CD4-positive, alpha-beta T cell treated with Interleukin-4 for 4 hours (primary cell): ENCODE results near the gene ENOX1.

Experiments
- DNase-seq: peaks from one replicate; pipeline ENCODE4 v3.0.0-alpha.2; 2020

The ENOX1 gene

DNA sequence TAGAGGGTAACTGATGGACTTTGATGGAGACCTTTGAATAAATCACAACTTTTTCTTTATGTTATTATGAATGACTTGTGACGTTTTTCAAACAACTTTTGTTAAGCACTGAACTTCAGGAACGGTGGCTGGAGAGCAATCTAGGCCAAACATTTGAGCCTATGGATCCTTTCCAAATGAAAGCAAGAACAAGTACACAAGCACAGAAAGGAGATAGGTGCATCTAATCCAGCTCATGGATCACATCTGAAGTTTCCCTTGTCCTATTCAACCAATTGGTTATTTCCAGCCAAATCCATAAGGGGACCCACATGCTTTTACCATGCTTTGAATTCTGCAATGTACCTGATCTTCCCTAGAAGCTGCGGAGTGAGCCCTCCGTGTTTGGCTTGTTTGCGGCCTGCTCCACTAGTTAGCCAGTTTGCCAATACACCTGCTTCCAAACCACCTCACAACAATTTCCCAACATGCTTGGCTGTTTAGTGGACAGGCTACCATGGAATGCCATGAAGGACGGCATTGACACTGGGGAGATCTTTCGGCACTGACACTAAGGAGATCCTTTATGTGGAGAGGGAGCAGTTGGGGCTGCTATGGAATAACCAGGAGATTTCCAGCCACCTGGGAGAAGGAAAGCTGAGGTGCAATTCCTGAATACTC is 447.5 kb downstream of the ENOX1 start:
- DNase-seq, result no peak

DNA sequence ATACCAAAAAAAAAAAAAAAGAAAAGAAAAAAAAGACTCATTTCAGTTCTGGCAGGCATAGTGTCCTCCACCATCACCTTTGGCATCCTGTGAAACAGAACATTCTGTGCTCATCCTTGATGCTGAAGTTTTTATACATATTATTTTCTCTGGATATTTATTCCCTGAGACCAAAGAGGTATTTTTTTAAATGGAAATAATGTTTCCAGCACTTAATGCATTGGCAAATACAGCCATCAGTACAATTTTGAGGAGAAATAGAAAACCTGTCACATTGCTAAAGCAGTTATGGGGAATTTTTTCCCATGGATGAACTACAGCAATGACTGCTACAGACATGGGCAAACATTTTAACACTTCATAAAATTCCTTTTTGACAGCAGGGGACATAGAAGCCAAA is 451.0 kb downstream of the ENOX1 start:
- no peak for DNase-seq

DNA sequence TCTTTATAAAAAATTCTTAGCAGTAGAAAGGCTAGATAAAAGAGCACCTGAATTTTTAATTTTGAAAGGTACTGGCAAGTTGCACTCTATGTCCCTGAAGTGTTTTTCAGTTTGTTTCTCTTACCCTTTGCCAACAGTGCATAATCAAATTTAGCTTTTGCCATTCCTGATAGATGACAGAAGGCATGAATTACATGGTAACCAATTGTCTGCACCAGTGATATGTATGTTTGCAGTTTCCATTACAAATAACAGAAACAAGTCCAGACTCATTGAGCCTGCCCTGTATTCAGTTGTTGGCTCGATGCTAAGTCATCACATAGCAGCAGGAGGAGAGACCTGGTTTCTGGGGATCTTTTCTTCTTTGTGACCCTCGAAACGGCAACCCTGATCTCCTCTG is 453.6 kb downstream of the ENOX1 start:
- no peak for DNase-seq

DNA sequence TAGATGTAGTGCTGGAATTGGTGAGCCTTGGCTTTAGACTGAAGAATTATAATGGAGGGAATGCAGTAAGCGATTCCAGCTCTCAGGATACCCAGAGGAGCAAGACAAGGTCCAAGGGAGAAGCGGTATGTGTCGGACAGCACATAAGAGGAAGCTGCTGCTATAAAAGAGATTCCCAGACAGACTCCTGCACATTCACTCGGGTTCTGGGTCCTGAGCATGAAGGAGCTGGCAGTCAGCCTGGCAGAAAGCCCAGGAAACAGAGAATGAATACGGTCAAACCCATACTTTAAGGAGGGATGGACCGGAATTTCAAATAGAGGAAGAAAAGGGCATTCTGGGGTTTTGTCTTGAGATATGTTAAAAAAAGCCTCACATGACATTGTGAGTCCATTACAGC is 455.1 kb downstream of the ENOX1 start:
- no peak for DNase-seq

DNA sequence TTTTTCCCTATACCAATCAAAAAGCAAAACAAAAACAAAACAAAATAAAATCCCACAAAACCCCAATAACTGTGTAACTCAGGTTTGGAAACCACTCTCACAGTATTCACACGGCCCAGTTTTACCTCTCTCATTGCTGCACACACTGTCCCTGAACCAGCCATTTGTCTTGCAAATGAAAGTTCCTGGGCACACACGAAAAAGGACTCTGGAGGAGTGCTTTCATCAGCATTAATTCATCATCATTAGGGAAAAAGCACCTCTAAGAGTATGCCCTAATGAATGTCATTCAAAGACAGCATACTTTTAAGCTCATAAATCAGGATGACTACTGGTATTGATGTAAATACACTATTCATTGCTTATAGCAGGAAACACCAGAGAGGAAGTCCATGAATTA is 457.1 kb downstream of the ENOX1 start:
- DNase-seq, result no peak

DNA sequence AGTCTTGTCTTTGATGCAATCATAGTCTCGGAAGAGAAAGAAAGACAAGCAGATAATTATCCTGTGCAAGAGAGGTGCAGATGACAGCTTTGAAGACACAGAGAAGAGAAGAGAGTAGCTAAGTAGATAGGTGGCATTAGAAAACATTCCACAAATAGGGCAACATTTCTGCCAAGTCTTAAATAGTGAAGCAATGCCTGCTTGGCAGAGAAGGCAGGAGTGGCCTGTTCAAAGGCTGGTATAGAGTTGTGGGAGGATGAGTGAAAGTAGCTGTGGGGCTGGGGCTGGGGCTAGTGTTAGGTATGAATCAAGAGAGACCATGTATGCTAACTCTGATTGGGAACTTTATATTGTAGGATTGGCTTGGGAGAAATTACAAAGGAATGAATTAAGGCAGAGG is 457.9 kb downstream of the ENOX1 start:
- no peak for DNase-seq

DNA sequence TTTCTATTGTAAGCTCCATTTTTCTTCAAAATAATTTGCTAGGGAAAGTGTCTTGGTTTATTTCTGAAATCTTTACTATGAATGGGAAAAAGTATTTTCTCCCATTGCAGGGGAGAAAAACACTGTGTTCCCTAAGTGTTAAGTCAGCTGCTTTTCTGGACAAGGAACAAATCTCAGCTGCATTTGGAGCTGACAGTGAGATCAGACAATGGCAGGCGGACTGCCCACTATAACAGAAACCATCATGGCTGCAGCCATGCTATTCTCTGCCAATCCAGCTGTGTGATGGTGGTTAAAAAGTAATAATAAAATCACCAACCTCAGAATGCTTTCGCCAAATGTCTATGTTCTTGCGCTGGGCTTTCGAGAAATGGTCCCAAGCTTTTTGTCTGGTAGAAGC is 460.7 kb downstream of the ENOX1 start:
- DNase-seq, result no peak

DNA sequence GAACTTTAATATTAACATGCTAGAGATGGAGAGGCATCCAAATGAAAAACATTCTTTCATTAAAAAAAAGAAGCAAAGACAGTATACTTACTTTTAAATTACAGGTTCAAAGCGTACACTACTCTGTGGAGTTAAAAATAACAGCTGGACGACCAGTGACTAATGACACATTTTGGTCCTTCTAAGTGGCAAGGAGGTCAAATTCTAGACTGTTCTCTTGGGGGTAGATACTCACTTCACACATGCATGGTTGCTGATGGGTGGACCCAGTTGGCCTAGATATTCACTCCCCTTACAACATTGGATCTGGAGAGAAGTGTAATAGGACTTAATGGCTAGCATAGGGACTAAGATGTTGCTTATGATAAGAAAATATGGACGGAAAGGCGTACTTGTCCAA is 461.1 kb downstream of the ENOX1 start:
- no peak for DNase-seq

DNA sequence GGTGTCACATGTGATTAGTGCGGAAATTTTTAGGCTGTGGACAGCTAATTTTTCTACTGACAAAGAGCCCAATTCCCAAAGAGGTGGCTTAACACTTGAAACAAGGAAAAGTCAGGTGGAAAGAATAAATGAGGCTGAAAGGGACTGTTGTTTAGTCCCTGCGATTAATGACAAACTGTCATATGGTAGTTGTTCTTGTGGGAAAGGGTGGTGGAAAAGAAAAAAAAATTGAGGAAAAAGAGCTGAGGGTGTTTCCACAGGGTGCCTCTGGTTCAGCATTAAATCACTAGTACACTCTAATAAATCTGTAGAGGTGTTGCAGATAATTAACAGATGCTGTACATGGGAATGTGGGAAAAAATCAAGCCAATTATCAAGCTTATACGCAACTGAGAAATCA is 462.6 kb downstream of the ENOX1 start:
- DNase-seq, result no peak

DNA sequence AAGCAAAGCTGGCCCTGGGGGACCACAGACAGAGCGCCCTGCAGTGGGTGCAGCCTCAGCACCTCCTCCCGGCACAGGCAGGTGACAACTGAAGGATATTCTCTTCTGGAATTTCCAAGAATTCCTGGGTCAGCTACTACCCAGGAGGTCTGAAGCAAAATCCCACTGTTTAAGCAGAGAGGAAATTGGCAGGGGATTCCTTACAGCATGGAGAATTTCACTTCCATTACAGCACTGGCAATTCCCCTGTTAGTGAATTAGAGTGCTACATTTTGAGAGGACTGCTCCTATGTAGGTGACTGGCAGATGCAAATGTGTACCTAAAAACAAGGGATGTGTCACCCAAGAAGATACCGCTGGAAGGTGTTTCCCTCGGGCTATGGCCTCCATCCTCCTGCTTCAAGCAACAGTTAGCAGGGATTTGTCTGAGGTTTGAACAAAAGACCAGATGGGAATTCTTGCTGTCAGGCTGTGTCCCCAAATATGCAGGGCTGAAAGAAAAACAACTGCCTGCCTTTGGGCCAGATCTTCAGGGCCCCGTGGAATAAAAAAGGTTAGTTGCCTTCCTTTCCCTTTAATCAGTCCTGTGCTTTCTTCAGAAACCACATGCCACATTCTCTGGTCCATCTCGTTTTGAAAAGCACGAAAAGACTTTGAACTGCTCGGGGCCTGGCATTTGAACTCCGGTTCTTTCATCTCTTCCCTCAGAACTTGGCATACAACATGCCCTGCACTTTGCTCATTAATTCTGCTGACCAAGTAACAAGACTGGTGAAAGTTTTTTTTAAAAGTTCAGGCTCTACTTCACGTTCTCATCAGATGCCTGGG is 466.9 kb downstream of the ENOX1 start:
- DNase-seq, result no peak

DNA sequence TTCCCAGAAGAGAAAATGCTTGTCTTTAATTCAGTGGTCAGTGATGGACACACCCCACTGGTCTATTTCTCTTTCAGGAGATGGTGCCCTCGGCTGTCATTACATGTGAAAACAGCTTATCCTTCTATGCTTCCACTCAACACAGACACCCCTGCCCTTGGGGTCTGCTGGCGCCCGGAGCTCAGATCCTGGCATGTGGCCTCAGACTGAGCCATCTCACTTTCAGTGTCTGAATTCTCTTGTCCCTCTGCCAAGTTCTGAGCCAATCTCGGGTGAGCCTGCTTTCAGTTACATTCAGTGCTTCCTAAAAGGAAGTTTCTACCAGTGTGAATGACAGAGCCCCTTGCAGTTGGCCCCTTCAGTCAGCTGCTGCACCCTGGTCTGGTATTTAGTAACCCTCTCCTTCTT is 469.8 kb downstream of the ENOX1 start:
- no peak for DNase-seq

DNA sequence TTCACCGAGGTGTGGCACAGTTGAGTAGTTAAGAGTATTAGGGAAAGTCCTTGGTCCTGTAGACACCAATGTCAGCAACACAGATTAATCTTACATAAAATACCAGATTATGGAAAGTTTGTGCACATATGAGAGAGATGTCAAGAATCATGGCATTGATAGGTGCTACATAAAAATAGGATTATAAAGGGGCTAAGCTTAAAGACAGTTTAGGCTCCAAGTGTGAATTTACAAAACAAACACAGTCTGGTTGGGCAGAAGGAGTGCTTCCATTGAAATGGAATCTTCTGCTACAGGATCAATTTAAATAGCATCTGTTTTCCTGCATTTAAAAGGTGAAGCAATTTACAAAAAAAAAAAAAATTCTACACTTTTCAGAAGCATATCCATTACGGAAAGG is 470.5 kb downstream of the ENOX1 start:
- no peak for DNase-seq

DNA sequence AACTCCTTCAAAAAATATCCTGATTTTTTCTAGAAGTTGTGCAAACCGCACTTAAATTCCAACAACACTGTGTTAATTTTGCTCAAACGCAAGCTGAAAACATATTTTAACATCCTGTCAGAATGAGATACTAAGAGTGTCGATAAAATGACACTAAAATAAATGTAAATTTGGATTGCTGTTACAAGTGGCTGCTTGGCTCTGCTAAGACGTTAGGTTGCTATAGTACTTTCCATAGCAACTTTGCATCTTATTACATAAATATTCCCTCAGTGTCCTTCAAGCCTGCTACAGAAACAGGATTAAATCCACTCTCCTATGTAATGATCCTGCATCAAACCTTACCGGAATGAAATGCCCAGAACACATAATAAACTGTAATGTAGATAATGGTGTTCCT is 471.2 kb downstream of the ENOX1 start:
- DNase-seq, result no peak

DNA sequence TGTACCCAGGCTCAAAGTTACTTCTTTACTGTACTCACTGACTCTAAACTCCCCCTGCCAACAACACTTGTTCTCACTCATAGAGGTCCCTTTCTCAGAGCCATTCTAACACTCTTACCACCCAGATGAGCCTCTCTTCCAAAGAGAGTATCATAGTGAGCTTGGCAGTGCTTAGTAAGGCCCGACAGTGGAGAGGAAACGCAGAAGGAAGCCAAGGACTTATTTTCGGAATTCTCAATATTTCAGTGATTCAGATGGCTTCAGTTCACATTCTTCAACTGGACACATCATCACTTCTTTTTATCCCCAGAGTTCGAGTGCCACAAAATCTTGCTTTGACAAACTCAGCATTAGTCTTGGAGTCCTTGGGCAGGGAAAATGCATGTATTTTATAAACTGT is 477.5 kb downstream of the ENOX1 start:
- DNase-seq, result no peak

DNA sequence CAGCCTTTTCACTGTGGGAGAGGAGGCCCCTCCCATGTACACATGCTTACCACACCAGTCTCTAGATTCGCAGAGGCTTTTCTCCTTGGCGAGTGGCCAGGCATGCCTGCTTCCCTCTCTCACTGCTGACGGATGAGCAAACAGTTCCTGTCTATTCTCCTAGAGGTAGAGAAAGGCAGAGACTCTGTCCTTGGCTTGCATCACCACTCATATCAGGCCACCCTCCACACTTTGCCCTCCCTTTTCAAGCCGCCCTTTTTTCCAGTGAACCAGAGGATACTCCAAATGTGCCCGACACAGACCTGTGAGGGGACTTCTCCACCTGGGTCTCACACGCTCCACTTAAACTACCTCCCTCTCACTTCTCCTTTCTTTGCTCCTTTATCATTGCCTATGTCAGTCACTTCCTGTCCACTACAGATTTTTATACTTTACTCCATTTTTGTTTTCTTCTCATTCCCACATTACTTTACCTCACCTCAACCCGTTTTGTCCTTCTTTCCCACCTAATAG is 478.8 kb downstream of the ENOX1 start:
- DNase-seq, result no peak

DNA sequence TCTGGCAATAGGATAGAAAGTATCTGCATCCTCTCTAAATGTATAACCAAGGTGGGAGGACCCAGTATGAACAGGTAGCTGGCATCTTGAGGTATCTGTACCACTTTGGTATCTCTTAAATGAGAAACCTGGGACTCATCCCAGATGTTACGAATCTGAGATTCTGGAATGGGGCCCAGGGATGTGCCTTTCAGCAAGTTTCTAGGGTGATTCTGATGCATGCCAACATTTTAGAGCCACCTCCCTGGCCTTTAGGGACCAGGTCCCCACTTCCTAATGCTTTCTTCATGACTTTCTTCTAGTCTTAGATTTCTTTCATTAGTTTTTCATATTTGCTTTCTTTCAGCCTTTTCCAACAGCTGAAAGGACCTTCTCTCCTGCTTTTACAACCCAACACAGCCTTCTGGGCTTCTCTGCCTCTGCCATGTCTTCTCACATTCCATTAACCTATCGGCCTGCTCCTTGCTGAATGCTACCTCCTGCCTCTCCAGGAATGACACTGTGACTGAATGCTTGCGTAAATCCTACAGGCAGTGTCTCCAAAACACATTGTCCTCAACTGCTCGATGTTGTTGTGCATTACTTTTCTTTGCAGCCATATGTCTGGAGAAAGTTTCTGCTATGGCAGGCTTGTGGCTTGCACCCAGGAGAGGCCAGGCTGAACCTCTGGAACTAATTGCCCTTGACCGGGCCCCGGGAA is 479.4 kb downstream of the ENOX1 start:
- no peak for DNase-seq

DNA sequence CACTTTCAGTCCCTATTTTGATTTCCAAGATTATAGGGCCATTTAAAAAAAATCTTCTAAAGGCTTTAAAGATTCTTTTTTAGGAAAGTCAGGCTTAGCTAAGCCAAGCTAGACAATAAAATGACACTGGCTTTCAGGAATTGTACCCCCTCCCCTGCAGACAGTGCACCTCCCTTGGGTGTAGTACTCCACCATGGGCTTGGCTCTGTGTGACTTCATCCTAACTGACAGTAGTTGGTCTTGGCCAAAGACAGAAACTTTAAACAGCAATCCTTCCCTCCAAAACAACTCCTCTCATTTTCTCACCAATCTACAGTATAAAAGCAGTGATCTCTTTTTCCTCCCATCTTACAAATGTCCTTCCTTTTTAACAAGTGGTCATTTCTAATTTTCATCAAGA is 480.4 kb downstream of the ENOX1 start:
- DNase-seq, result no peak

DNA sequence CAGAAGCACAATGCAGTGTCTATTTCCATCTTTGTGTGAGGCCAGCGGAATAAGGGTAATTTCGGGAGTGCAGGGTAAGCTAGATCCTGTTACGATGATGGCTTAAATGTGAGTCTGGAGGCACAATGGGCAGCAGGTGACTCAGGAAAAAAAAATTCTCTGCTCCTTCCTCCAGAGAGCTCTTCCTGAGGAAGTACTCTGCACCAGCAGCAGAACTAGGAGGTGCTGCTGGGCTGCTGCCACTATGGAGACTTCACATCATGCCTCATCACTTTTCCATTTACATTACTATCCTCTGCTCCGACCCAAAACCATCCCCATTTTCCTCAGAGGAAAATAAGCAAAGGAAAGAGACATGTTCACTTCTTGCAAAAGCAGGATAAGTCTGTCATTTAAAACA is 481.4 kb downstream of the ENOX1 start:
- DNase-seq, result no peak

DNA sequence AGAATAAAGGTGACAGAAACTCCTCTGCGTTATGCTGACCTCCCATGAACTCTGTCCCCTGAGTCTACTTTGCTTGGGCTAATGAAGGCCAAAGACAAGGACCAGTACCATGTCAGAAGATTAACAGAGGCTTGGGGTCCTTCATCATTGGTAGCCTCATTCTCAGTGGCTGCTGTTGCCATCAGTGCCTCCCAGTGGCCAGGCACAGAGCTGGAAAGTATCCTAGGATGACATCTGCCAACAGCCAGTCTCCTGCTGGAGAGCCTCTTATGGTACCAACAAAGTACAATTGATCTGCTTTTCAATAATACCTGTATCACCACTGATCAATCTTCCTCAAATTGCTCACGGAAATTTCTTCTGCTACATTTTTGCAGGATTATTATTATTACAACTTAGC is 481.8 kb downstream of the ENOX1 start:
- no peak for DNase-seq

DNA sequence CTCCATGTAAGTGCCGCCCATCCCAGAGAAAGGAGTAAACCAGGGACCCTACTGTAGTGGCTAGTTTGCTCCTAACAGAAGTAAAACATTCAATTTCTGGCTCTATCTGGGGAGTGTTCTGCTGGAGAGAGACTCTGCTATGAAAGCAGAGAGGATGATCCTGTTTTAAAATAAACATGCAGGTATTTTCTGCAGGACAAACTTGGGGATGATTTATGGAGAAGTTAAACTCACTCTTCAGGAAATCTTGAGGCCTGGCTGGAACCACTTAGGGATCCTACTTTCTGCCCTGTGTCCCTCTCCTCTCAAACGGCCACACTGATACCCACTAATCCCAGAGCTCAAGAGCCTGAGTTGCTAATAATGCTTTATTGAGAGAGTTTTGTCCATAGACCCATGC is 482.3 kb downstream of the ENOX1 start:
- DNase-seq, result no peak

DNA sequence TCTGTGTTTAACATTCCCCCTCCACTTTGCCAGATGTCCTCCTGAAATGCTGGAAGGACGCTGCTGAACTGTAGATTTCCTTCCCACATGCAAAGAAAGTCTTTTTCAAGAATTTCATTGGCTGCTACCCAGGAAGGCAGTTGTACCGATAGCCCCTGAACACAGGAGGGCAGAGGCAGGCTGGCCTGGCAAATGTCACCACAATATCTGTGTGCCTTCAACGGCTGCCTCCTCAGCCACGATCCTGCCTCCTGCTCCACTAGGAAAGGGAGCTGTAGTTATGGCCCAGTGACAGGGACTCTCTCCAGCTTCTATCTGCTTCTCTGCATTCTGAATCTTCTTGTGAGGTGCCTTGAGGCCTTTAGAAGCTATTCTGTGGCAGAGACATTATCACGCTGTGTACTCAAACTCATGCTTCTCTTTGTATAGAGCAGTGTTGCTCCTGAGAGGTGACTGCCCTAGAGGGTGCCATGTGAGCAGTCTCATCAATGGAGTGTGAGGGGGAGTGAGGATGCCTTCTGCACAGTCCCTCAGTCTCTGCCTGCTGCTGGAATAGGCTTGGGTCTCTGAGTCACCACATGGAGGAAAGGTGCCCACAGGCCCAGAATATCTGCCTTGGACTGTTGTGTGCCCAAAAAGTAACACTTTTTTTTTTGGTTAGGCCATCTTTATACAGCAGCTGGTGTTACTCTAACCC is 483.6 kb downstream of the ENOX1 start:
- no peak for DNase-seq

DNA sequence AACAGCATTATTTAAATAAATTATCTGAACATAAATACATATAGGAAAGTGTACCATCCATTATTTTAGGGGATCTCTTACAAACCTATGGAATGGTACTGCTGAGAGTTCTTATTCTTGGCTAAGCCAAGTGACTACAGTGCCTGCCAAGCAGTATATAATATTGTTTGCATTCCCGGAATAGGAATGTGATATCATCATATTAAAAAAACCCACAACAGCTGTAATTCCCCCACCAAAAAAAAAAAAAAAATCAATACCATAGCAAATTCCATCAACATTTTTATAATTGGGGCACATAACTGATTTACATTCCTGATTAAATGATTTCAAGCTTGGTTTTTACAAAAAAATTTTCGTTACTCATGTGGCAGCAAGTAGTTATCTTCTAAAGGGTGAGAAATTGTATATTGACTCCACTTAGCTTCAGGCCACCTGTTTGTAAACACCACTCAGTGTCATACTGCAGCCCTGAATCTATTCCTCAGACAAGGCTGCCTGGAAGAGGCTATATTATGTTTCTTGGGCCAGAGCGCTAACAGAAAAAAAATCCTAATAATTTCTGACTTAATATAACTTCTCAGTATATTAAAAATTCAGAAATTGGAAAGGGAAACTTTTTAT is 485.3 kb downstream of the ENOX1 start:
- no peak for DNase-seq

DNA sequence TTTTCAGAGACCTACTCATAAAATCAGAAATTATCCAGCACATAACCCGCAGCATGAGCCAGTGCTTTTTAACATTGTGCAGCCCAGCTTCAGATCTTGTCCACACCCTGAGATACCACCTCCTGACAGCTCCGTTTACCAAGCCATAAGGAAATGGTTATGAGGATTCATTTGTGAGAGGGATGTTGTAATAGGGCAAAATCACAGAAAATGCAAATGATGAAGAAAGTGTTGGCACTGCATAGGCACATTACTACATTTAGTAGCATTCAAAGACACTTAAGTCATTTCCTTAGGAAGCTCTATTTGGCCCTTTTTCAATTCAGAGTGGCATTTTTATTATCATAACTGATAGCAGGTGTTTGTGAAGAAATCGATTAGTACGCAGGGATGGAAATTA is 485.9 kb downstream of the ENOX1 start:
- no peak for DNase-seq
